Globus pallidus (tissue), 1 donor: Measurements from ENCODE around the gene CDK6.
A peak's percentile ranks its signal among the peaks of the same experiment; 100 is the strongest.

Experiments used
- DNase-seq: peaks from one replicate; pipeline ENCODE4 v3.0.0-alpha.2; 2015; ENCODE audit warnings: low spot score

The CDK6 gene

GRCh38 chr7:92681633-92682032, 154.7 kb downstream of the CDK6 start:
- no peak for DNase-seq

GRCh38 chr7:92680442-92680841, 155.9 kb downstream of the CDK6 start:
- no peak for DNase-seq

GRCh38 chr7:92678291-92678920, 158.0 kb downstream of the CDK6 start:
- DNase-seq, result no peak

GRCh38 chr7:92674379-92674778, 162.0 kb downstream of the CDK6 start:
- DNase-seq, result no peak

- no peak for DNase-seq
Measured at GRCh38 chr7:92671505-92672169, 164.7 kb downstream of the CDK6 start.

- DNase-seq, result no peak
Measured at GRCh38 chr7:92670204-92670851, 166.0 kb downstream of the CDK6 start.

GRCh38 chr7:92669616-92670165, 166.7 kb downstream of the CDK6 start:
- no peak for DNase-seq

GRCh38 chr7:92668564-92668963, 167.8 kb downstream of the CDK6 start:
- DNase-seq, result no peak

- no peak for DNase-seq
Measured at GRCh38 chr7:92667816-92668535, 168.4 kb downstream of the CDK6 start.

GRCh38 chr7:92665926-92666325, 170.4 kb downstream of the CDK6 start:
- no peak for DNase-seq

- DNase-seq, result no peak
Measured at GRCh38 chr7:92661651-92662050, 174.7 kb downstream of the CDK6 start.

- DNase-seq, result no peak
Measured at GRCh38 chr7:92658671-92659070, 177.7 kb downstream of the CDK6 start.

GRCh38 chr7:92657391-92657790, 179.0 kb downstream of the CDK6 start:
- no peak for DNase-seq

- DNase-seq, result no peak
Measured at GRCh38 chr7:92656121-92656520, 180.3 kb downstream of the CDK6 start.

GRCh38 chr7:92655346-92655884, 181.0 kb downstream of the CDK6 start:
- no peak for DNase-seq

- DNase-seq, result no peak
Measured at GRCh38 chr7:92653136-92653535, 183.2 kb downstream of the CDK6 start.

GRCh38 chr7:92652536-92652935, 183.8 kb downstream of the CDK6 start:
- no peak for DNase-seq

- DNase-seq, result no peak
Measured at GRCh38 chr7:92650391-92650790, 186.0 kb downstream of the CDK6 start.

- peak; percentile 59 for DNase-seq
Measured at GRCh38 chr7:92648067-92648466, 188.3 kb downstream of the CDK6 start.

GRCh38 chr7:92647652-92648051, 188.7 kb downstream of the CDK6 start:
- peak; percentile 81 for DNase-seq

GRCh38 chr7:92647011-92647625, 189.3 kb downstream of the CDK6 start:
- no peak for DNase-seq
